Activated CD4-positive, alpha-beta memory T cell treated with anti-CD3 and anti-CD28 coated beads for 36 hours (primary cell): Measurements from ENCODE around the gene PARVA. TPM values are rescaled to one million over a fixed set of nuclear protein-coding genes. Genes with fewer than 3 reads are reported as not detected.

Source experiments
- CTCF ChIA-PET: fragments of 350-600 bp; sonication (Branson Sonifier 250); formaldehyde crosslinking; loops from one replicate; lab custom pipeline; 2021; ENCODE audit warnings: antibody characterized with exemption, inconsistent platforms; lab: Charles Lee
- POLR2A ChIA-PET: fragments of 350-600 bp; sonication (Branson Sonifier 250); formaldehyde crosslinking; loops from one replicate; lab custom pipeline; 2021; ENCODE audit warnings: antibody characterized with exemption; lab: Charles Lee
- DNase-seq: peaks from one replicate; pipeline ENCODE4 v3.0.0-alpha.2; 2020
- H3K27ac Mint-ChIP-seq: one replicate; pipeline ENCODE4 v1.8.0; 2021; ENCODE audit warnings: mixed read lengths
- H3K27me3 Mint-ChIP-seq: one replicate; pipeline ENCODE4 v1.8.0; 2021; ENCODE audit warnings: mixed read lengths
- H3K36me3 Mint-ChIP-seq: one replicate; pipeline ENCODE4 v1.8.0; 2021; ENCODE audit warnings: mixed read lengths
- H3K4me1 Mint-ChIP-seq: one replicate; pipeline ENCODE4 v1.8.0; 2021; ENCODE audit warnings: low read depth, mixed read lengths
- H3K4me3 Mint-ChIP-seq: one replicate; pipeline ENCODE4 v1.8.0; 2021; ENCODE audit warnings: mild to moderate bottlenecking, mixed read lengths
- H3K9me3 Mint-ChIP-seq: one replicate; pipeline ENCODE4 v1.8.0; 2021; ENCODE audit warnings: mixed read lengths
- intact Hi-C: fragments of 100-400 bp; cut with micrococcal nuclease; formaldehyde crosslinking; loops from one replicate; pipeline ENCODE4 v1.15.1; 2023
- total RNA-seq, 2 experiments: library from RNA; stranded (reverse); gene quantifications; one replicate each; pipeline ENCODE4 v1.2.3, GENCODE V29; 2021

The PARVA gene
- total RNA-seq, 2 experiments from 2014 or later = 0.33 to 0.41 TPM

DNA sequence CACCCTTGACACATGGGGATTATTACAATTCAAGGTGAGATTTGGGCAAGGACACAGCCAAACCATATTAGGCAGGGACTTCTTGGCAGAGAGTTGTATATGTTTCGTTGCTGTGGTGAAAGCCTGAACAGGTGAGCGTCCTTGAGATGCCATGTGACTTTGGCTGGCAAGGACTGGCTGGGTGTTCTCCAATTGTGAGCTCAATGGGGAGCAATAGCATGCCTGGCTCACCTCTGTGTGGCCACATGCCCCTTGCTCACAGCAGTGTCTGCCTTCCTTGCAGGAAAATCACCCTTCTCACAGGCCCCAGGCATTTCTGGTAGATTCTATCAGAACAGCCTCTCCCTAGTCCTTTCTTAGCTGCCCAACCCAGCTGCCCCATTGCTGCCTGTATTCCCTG, 105.5 kb downstream of the PARVA start:
- Mint-ChIP-seq H3K27ac (no peak overlapping the region), H3K9me3 (no peaks in the 10 kb centered on the region), H3K36me3 (no peaks in the 10 kb centered on the region), H3K4me1 (no peaks in the 10 kb centered on the region), H3K27me3 (no peaks in the 10 kb centered on the region), H3K4me3 (no peak overlapping the region)
- ChIA-PET POLR2A (no interaction called here), CTCF (no interaction called here)
- DNase-seq = no peak
- intact Hi-C loops = no loop called here

DNA sequence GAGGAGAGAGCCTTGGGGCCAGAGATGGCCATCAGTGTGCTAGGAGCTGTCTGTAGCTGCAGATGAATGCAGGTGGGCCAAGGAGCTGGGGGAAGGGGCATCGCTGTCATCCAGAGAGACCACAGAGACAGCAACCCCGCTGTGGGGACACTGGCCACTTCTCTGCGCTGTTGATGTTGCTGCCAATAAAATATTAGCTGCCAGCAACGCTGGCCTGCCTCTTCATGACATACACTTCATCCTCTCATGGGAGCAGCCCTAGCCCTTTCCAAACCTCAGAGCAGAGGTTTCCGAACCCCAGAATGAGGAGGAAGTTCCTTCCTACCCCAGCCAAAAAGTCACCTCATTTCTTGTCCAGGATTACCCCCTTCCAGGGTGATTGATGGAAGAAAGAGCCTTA, 106.2 kb downstream of the PARVA start:
- Mint-ChIP-seq H3K4me3 (no peak overlapping the region), H3K9me3 (peaks cover 5% of the 10 kb centered on the region), H3K27ac (no peak overlapping the region), H3K4me1 (no peaks in the 10 kb centered on the region), H3K36me3 (no peaks in the 10 kb centered on the region), H3K27me3 (no peaks in the 10 kb centered on the region)
- DNase-seq = no peak
- intact Hi-C loops = no loop called here
- CTCF ChIA-PET = no interaction called here
- POLR2A ChIA-PET = no interaction called here

- intact Hi-C loops = no loop called here
- Mint-ChIP-seq H3K4me1 (no peaks in the 10 kb centered on the region), H3K27me3 (no peaks in the 10 kb centered on the region), H3K27ac (no peak overlapping the region), H3K9me3 (peaks cover 15% of the 10 kb centered on the region), H3K4me3 (no peak overlapping the region), H3K36me3 (peaks cover 1% of the 10 kb centered on the region)
- ChIA-PET POLR2A (no interaction called here), CTCF (no interaction called here)
- DNase-seq = no peak
Observed at GRCh38 chr11:12485328-12485727, 108.0 kb downstream of the PARVA start.

- no peak for DNase-seq
- no peak overlapping the region for H3K4me3 Mint-ChIP-seq
- peaks cover 15% of the 10 kb centered on the region for H3K9me3 Mint-ChIP-seq
- CTCF ChIA-PET = interaction anchor here (0.7 kb wide), 1 partner anchor 9 kb away, joined by 3 read pairs; no protein-coding TSS in a partner anchor
- intact Hi-C loops = no loop called here
- POLR2A ChIA-PET = no interaction called here
- peaks cover 1% of the 10 kb centered on the region for H3K36me3 Mint-ChIP-seq
- no peaks in the 10 kb centered on the region for H3K4me1 Mint-ChIP-seq
- no peak overlapping the region for H3K27ac Mint-ChIP-seq
- H3K27me3 Mint-ChIP-seq = no peaks in the 10 kb centered on the region
Observed at GRCh38 chr11:12489246-12489772, 111.9 kb downstream of the PARVA start.

DNA sequence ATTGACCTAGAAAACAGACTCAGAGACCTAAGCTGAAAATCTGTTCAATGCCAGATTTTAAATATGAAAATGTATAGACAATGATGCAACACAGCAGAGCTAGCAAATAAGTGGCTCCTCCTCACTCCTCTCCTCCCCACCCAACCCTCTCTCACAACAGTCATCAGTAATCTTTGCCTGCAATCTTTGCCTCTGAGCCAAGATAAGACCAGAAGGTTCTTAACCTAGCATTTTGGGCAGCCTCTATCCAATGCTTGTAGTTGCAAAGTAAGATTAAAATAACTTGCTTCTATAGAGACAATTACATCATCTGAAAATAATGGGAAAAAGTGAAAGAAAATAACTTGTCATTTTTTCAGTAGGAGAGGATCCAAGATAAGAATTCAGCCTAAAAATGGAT, 117.3 kb downstream of the PARVA start:
- H3K4me1 Mint-ChIP-seq = no peaks in the 10 kb centered on the region
- H3K4me3 Mint-ChIP-seq = no peak overlapping the region
- H3K9me3 Mint-ChIP-seq = peaks cover under 1% of the 10 kb centered on the region
- no peaks in the 10 kb centered on the region for H3K27me3 Mint-ChIP-seq
- DNase-seq = no peak
- intact Hi-C loops = no loop called here
- CTCF ChIA-PET = no interaction called here
- no peaks in the 10 kb centered on the region for H3K36me3 Mint-ChIP-seq
- POLR2A ChIA-PET = no interaction called here
- H3K27ac Mint-ChIP-seq = no peak overlapping the region

- H3K36me3 Mint-ChIP-seq = no peaks in the 10 kb centered on the region
- ChIA-PET CTCF (no interaction called here), POLR2A (no interaction called here)
- intact Hi-C loops = no loop called here
- no peak overlapping the region for H3K4me3 Mint-ChIP-seq
- no peaks in the 10 kb centered on the region for H3K4me1 Mint-ChIP-seq
- DNase-seq = no peak
- no peaks in the 10 kb centered on the region for H3K27me3 Mint-ChIP-seq
- H3K9me3 Mint-ChIP-seq = no peaks in the 10 kb centered on the region
- no peak overlapping the region for H3K27ac Mint-ChIP-seq
Observed at GRCh38 chr11:12496181-12497025, 119.0 kb downstream of the PARVA start.

DNA sequence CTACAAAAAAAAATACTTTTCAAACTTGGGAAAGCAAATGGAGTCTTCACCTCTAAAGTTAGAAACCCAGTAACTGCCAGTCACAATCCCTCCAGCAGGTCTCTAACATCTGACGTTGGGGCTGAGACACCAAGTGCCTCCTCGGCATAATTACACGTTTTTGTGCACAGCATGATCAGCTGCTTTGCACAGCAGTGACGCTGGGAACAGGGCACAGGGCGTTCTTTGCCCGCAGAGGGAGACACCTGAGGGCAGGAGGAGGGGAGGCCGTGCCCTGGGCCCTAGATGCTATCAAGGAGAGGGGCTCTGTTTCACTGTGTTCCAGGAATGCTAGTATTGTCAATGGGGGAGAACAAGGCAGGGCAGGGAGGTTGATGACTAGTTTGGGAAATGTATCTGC, 120.1 kb downstream of the PARVA start:
- DNase-seq = no peak
- Mint-ChIP-seq H3K9me3 (no peaks in the 10 kb centered on the region), H3K27me3 (no peaks in the 10 kb centered on the region), H3K4me3 (no peak overlapping the region), H3K27ac (no peak overlapping the region), H3K4me1 (no peaks in the 10 kb centered on the region), H3K36me3 (no peaks in the 10 kb centered on the region)
- intact Hi-C loops = no loop called here
- ChIA-PET POLR2A (no interaction called here), CTCF (no interaction called here)

DNA sequence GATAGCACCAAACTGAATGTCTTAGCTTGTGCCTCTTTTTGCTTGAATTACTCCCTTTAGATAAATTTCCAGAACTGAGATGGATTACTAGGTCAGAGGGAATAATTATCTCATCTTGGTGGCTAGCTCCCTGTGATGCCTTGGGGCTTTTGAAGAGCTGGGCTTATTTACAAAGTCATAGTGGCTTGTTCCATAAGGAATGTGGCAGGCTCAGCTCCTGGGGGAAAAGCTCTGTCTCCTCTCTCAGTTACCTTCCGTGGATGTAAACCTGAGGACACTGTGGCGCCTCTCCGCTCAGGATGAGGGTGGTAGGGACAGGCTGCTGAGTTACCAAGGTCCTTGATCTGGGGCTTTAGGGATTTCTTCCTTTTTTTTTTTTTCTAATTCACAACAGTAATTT, 121.7 kb downstream of the PARVA start:
- no peaks in the 10 kb centered on the region for H3K4me1 Mint-ChIP-seq
- H3K9me3 Mint-ChIP-seq = no peaks in the 10 kb centered on the region
- intact Hi-C loops = no loop called here
- H3K27me3 Mint-ChIP-seq = no peaks in the 10 kb centered on the region
- H3K4me3 Mint-ChIP-seq = no peak overlapping the region
- ChIA-PET CTCF (interaction anchor here (0.5 kb wide), 1 partner anchor 140 kb away, joined by 3 read pairs; no protein-coding TSS in a partner anchor), POLR2A (no interaction called here)
- H3K27ac Mint-ChIP-seq = no peak overlapping the region
- DNase-seq = no peak
- no peaks in the 10 kb centered on the region for H3K36me3 Mint-ChIP-seq

DNA sequence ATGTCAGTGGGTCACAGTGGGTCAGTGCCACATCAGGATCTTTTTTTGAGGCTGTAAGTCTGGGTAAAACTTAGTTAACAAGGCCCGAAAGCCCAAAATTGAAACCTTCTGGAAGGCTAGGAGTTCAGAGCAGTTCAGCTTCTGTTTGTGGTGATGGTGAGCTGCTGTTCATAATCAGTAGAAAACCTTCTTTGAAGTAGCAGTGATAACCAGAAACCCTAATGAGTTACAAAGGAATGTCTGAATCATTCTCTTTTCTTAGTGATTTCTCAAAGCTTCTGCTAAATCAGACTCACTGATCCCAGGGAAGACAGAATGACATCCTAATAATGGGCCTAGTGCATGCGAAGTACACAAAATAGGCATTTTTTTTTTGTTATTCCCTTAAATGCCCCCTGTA, 124.7 kb downstream of the PARVA start:
- Mint-ChIP-seq H3K9me3 (no peaks in the 10 kb centered on the region), H3K27me3 (no peaks in the 10 kb centered on the region), H3K36me3 (no peaks in the 10 kb centered on the region), H3K4me3 (no peak overlapping the region), H3K4me1 (no peaks in the 10 kb centered on the region), H3K27ac (no peak overlapping the region)
- CTCF ChIA-PET = no interaction called here
- intact Hi-C loops = no loop called here
- POLR2A ChIA-PET = no interaction called here
- no peak for DNase-seq

- H3K36me3 Mint-ChIP-seq = no peaks in the 10 kb centered on the region
- POLR2A ChIA-PET = no interaction called here
- H3K27ac Mint-ChIP-seq = no peak overlapping the region
- intact Hi-C loops = no loop called here
- CTCF ChIA-PET = no interaction called here
- H3K4me1 Mint-ChIP-seq = no peaks in the 10 kb centered on the region
- H3K9me3 Mint-ChIP-seq = no peaks in the 10 kb centered on the region
- H3K27me3 Mint-ChIP-seq = no peaks in the 10 kb centered on the region
- DNase-seq = no peak
- no peak overlapping the region for H3K4me3 Mint-ChIP-seq
Observed at GRCh38 chr11:12503039-12503484, 125.7 kb downstream of the PARVA start.

GRCh38 chr11:12503886-12504285, 126.5 kb downstream of the PARVA start:
- no peaks in the 10 kb centered on the region for H3K9me3 Mint-ChIP-seq

GRCh38 chr11:12505183-12505582, 127.8 kb downstream of the PARVA start:
- no peak overlapping the region for H3K27ac Mint-ChIP-seq
- H3K4me3 Mint-ChIP-seq = no peak overlapping the region
- no peak for DNase-seq
- no peaks in the 10 kb centered on the region for H3K27me3 Mint-ChIP-seq
- intact Hi-C loops = no loop called here
- ChIA-PET CTCF (no interaction called here), POLR2A (no interaction called here)
- no peaks in the 10 kb centered on the region for H3K36me3 Mint-ChIP-seq
- no peaks in the 10 kb centered on the region for H3K9me3 Mint-ChIP-seq
- no peaks in the 10 kb centered on the region for H3K4me1 Mint-ChIP-seq

More at GRCh38 chr11:12503886-12504285, 126.5 kb downstream of the PARVA start:
- ChIA-PET POLR2A (no interaction called here), CTCF (interaction anchor here (0.5 kb wide), 1 partner anchor 159 kb away, joined by 5 read pairs; no protein-coding TSS in a partner anchor)
- no peak for DNase-seq
- H3K27me3 Mint-ChIP-seq = no peaks in the 10 kb centered on the region
- intact Hi-C loops = no loop called here
- no peak overlapping the region for H3K4me3 Mint-ChIP-seq
- H3K27ac Mint-ChIP-seq = no peak overlapping the region
- no peaks in the 10 kb centered on the region for H3K36me3 Mint-ChIP-seq
- no peaks in the 10 kb centered on the region for H3K4me1 Mint-ChIP-seq
